HG02938 (cell line): ENCODE data around the gene KCNK7.
A peak's percentile ranks its signal among the peaks of the same experiment; 100 is the strongest.
"Not testable (repeated sequence)": the region's sequence is repeated elsewhere in the genome, so short reads cannot be mapped to it uniquely, and the experiment has no call there.

Experiments
- ATAC-seq: cut with Tn5 transposase; IDR thresholded peaks from one replicate; pipeline ENCODE4 v1.9.1; 2021; ENCODE audit warnings: mild to moderate bottlenecking, moderate library complexity; ENCODE audit not compliant: unreplicated experiment

Gene KCNK7

DNA sequence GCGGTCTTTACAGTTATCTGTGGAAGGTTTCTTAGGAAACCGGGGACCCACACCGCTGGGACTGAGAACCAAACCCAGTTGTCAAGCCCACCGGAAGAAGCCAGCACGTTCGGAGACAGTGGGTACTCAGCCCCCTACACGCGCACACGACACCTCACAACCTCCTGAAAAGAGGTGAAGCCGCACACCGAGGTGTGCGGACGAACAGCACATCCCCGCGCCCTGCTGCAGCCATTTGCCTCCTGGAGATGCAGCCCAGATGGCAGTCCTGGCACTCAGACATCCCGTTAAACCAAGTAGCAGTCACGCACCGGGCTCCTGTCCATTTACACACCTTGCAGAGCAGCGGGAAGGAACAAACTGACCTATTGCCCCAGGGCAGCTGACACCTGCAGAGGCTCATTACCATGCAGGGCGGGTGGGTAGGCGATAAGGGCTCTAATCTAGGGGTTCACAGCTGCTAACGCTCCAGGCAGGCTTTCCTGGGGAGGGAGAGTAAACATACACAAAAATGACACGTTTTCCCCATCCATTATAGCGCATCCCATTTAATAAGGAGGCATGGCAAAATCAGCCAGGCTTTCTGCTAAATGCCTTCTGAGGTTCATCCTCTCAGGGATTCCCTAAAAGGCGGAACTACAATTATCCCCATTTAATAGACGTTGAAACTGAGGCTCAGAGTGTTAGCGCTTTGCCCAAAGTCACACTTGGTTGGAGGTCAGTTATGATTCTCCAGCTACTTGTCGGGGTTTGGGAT lies 20.6 kb downstream of the KCNK7 start:
- ATAC-seq: peak; percentile 0

DNA sequence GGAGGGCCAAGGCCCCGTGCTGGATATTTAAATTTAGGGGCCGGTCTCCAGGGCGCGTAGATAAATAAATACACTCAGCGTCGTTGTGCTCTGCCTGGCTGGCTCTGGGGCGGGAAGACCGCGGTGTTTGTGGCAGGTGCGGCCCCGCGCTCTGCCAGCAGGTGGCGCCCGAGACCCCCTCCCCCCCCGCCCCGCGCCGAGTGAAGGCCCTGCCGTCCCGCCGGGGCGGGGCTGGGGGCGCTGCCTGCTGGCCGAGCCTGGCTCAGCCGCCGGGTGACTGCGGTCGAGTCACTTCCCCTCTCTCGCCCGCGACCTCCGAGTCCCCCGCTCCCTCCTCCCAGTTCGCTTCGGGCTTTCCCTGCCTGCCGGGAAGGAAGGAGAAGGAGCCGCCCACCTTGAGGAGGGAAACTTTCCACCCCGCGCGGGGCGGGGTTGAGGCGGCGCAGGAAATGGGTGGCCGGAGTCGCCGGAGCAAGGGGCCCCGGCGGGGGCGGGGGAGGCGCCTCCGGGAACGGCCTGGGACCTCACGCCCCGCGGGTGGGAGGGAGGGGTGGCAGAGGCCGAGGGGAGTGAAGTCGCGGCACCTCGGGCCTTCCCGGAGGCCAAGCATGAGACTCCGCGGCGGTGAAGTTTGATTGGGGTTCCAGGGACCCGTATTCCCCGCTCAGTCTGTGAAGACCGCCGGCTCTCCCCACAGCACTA lies 21.3 kb downstream of the KCNK7 start:
- ATAC-seq: peak; percentile 27

- ATAC-seq: no peak
Observed at GRCh38 chr11:65573391-65574079, 22.1 kb downstream of the KCNK7 start.

DNA sequence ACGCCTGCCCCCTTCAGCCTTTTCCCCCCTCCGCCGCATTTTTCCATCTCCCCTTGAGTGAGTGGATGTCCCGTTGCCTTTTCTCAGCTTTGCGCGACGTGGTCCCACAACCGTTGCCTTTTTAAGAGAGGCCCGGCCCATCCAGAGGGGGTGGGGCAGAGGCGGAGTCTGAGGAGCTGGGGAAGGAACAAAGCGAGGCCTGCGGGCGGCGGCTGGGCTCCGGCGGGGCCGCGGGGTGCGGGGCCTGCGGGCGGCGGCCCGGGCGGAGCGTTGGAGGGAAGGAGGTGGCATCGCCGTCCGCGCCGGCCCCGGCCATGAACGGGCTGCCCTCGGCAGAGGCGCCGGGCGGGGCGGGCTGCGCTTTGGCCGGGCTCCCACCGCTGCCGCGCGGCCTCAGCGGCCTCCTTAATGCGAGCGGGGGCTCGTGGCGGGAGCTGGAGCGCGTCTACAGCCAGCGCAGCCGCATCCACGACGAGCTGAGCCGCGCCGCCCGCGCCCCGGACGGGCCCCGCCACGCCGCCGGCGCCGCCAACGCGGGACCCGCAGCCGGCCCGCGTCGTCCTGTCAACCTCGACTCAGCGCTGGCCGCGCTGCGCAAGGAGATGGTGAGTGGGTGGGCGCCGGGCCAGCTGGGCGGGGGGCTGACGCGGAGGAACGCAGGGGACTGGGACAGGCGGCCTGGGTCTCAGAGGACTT lies 23.1 kb downstream of the KCNK7 start, which contains the start of gene FAM89B:
FAM89B (plus strand) TSS at position 183 of the 696 bp plus-strand sequence; CDS start at position 315, 132 bp downstream.
- ATAC-seq: no peak

DNA sequence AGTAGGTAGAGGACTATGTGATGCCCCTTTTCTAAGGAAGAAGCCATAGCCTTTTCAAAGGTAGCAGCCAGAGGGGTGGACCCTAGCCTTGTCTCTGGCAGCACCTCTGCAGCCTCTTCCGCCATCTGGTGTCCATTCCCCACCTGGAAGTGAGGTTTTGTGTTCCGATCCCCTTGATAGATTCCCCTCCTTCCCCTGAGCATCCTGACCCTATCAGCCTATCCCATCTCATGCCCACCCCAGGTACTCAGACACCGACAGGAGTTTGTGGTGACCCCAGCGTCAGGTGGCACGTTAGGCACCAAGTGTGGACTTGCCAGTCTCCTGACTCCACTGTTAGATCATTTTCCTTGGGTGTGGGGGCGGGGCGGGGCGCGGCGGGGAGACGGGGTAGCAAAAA lies 23.7 kb downstream of the KCNK7 start:
- no peak for ATAC-seq

- no peak for ATAC-seq
Observed at GRCh38 chr11:65571420-65571819, 24.2 kb downstream of the KCNK7 start.

DNA sequence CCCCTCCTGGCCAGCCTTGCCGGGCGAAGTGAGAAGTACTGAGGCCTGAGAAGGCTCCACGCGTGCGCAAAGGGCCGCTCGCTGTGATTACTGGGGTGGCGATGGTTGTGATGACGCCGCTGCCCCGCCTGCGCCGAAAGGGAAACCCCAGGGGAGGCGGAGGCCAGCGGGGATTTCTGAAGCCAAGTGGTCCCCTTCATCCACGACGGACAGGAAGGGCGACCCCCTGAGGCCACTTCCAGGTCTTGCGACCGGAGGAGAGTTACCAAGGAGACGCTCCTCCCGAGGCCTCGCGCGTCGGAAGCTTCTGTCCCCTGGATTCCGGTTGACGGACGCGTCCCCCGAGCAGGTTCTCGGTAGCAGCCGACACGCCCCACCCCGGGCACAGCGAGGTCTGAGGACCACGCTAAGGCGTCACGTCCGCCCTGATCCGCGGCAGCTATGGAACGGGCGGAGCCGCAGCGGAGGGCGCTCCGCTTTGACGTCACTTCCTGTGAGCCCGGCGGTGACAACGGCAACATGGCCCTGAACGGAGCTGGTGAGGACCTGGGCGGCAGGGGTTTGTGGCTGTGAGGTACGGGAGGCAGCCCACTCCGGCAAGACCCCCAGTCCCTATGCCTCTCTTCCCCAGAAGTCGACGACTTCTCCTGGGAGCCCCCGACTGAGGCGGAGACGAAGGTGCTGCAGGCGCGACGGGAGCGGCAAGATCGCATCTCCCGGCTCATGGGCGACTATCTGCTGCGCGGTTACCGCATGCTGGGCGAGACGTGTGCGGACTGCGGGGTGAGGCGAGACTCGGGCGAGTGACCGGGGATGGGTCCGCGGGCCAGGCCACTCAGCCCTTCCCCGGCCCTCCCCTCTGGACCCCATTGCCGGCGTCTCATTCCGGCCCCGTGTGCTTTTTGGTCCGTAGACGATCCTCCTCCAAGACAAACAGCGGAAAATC lies 25.4 kb downstream of the KCNK7 start, which contains the start of gene ZNRD2:
ZNRD2 (plus strand) TSS at position 505 of the 946 bp plus-strand sequence; CDS start at position 520, 15 bp downstream.
- ATAC-seq: peak; percentile 48

DNA sequence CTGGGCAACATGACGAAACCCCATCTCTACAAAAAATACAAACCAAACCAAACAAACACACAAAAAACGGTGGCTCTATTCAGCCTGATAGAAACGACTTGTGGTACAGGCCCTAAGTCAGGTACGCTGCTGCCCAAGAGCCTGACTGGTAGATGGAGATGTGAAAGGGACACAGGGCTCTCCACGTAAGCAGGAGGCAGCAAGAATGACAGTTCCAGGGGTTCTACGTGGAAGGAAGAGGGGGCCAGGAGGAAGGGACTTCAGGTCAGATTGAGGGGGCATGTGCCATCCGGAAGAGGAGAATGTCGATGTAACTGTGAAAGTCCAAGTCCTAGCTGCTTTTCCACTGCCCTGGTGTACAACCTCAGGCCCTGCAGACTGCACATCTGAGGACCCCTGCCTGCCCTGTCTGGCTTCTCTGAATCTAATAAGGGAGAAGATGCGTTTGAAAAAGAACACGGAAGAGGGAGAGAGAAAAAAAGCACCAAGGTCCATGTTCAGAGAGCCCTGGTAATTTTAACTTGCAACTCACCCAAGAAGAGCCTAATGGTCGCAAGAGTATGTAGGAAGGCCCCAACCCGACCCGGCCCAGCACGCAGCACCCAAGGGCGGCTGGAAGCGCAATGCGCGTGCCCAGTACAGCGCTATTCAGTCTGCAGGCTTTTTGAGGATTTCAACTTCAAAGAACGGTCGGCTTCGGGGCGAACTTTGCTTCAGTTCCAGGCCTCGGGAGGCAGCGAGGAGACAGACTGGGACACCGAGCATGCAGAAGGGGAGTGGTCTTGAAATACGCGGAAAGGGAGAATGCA lies 26.2 kb downstream of the KCNK7 start:
- no peak for ATAC-seq

- ATAC-seq: no peak
Observed at GRCh38 chr11:65565624-65566453, 29.8 kb downstream of the KCNK7 start.

- ATAC-seq: not testable (repeated sequence)
Observed at GRCh38 chr11:65564879-65565559, 30.6 kb downstream of the KCNK7 start.

- no peak for ATAC-seq
Observed at GRCh38 chr11:65563601-65564000, 32.0 kb downstream of the KCNK7 start.

- ATAC-seq: no peak
Observed at GRCh38 chr11:65562788-65563187, 32.8 kb downstream of the KCNK7 start.

- no peak for ATAC-seq
Observed at GRCh38 chr11:65562020-65562419, 33.6 kb downstream of the KCNK7 start.

DNA sequence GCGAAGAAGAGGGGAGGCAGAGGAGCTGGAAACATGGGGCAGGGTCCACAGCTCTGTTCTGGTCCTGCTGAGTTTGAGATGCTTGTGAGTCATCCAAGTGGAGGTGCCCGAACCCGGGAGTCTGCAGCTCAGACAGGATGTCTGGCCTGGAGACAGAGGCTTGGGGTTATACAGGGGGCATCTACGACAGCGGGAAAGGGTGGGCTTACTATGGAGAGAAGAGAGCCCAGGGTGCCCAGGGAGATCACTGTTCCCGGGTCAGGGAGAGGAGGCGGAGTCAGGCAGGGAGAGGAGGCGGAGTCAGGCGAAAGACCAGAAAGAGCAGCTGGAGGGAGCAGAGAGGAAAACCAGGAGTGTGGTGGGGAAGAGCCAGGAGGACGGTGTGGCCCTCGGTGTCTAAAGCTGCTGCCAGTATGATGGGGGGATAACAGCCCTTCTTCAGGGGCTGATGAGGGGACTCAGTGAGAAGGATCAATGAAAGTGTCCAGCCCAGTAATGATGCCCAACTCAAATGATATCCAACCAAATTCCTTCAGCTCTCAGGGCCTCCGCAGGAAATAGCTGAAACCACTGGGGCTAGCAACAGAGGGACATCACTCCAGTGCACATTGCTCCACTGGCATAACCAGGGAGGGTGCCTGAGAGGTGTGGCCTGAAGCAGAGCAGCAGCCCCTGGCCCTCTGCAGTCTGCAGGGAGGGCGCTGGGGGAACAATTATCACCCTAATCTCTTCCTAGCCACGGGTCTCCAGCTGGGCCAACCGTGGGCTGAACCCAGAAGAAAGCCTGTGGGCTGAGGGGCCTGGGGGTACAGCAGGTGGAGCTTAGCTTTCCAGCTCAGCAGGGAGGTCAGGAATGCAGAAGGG lies 34.8 kb downstream of the KCNK7 start:
- no peak for ATAC-seq

DNA sequence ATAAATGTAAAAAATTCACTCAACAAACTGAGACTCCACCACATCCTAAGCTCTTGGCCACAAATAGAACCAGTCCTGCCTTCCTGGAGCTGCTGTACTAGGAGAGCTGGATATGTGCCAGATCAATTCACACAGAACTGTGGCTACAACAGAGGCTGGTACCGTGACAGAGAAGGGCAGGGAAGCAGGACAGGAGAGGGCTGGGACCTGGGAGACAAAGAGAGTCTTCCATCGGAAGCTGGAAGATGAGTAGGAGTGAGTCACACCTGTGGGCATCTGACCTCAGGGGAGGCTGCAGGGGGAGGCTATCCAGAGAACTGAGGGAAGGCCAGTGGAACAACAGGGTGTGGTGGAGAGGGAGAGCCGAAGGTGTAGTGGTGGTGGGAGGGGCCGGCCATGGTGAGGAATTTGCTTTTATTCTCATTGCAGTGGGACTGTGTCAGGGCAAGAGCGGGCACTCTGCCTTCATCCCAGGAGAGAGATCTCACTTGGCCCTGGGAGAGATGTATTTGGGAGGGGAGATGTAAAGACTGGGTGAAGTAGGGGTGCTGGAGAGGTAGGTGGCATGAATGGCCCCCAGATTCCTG lies 35.6 kb downstream of the KCNK7 start:
- no peak for ATAC-seq

DNA sequence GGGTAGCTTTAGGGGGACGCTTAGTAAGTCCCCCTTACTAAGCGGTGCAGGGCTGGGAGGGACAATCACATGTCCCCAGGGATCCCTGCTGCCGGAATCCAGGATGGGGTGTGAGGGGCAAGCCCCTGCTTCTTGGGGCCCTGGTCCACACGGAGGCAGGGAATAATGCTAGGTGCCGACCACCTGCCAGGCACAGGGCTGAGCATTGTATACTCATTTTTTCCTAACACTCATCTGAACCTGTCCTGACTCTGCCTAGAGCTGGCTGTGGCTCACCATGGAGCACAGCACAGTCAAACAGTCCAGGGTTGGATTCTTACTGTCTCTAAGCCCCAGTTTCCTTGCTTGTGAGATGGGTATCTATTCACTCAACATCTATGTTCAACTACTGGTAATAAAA lies 36.1 kb downstream of the KCNK7 start:
- no peak for ATAC-seq
